GM20000 (cell line): ENCODE results near the gene DAGLA.

Source experiments
- DNase-seq: peaks from one replicate; pipeline ENCODE4 v3.0.0; 2012; ENCODE audit warnings: low spot score
- CTCF ChIP-seq: IDR thresholded peaks from 2 replicates; pipeline ENCODE4 v1.5.1; 2012; ENCODE audit warnings: mild to moderate bottlenecking, control low read depth; ENCODE audit errors: extremely low read depth, missing control alignments

Gene DAGLA

DNA sequence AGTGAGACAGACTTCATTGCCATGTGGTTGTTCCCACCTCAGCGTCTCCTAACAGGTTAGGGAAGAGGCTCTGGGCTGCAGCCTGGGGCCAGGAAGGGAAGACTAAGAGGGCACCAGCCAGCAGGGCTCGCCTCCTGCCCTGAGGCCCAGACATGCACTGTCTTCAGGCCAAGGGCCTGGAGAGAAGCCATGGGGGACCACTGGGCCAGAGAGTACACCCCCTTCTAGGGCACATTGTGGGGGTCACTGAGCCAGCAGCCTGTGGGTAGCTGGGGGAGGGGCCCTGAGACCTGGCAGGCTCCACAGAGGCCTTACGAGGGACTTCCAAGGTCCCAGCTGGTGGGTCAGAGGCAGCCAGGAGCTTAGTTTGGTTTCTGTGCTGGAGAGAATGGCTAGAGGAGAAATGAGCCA, 47.2 kb downstream of the DAGLA start:
- no peak for DNase-seq
- no peak for TF ChIP-seq CTCF

DNA sequence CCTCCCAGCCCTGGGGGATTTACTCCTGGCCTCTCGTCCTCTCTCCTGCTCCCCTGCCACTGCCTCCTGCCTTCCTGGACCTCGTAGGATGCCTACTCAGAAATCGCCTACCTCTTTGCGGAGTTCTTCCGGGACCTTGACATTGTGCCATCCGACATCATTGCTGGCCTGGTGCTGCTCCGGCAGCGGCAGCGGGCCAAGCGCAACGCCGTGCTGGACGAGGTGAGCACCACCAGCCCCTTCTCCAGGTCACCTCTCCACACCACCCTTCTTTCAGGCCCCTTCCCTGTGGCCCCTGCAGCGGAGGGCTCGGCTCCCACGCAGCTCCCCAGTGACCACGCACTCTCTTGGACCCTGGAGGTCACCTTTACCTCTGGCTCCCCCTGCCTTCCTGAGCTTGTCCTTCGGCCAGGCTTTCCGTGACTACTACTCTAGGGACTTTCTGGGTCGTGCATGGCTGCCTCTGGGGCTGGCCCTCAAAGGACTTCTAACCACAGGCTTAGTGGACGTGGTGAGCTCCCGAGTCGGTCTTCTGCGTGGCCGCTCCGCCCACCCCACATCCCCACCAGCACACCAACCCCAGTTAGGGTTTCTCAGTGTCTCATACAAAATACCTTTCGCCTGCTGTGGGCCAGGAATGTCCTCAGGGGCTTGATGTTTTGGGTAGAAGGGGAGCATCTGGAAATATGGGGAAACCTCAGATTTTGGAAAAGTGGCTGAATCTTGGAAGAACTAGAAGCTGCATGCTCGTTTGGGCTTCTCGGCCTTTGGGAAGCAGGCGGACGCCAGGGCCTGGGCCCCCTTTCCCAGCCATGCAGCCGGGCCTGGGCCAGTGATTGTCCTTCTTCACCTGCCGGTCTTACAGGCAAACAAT, 48.1 kb downstream of the DAGLA start:
- no peak for TF ChIP-seq CTCF
- peak; percentile 53 for DNase-seq

DNA sequence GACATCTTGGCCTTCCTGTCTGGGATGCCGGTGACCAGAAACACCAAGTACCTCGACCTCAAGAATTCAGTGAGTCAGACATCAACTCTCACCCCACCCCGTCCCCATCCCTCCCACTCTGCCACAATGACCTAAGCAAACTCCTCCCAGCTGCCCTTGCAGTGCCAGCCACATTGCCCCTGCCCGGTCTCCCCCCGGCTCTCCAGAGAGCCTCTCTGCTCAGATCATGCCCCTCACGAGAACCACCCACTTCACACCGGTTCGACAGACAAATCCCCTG, 48.7 kb downstream of the DAGLA start:
- peak; percentile 53 for DNase-seq
- no peak for TF ChIP-seq CTCF

- DNase-seq = no peak
These were observed 50.2 kb downstream of the DAGLA start for GRCh38 chr11:61730240-61730994.

DNA sequence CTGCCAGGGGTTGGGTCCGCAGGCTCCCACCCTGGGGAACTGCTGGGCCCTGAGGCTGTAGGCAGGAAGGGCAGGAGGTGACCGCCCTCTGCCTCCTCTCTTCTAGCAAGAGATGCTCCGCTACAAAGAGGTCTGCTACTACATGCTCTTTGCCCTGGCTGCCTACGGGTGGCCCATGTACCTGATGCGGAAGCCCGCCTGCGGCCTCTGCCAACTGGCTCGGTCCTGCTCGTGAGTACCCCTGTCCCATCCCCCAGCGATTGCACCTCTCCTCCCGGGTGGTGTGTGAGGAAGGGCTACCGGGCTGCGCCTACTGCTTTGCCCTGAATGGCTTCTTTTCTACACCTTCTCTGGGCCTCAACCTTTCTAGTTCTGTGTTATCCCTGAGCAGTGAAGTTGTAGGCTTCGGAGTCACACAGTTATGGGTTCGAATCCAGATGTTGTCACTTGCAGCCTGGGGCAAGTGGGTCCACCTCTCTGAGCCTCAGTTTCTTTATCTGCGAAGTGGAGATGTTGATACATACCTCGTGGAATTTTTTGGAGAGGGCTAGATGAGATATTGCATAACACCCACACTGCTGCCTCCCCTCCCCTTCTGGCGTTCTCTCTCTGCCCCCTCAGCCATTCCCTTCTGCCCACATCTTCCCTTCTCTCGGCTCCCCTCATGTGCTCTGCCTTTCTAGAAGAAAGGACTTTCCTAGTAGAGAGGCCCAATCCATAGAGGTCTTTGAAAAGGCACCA, 51.2 kb downstream of the DAGLA start:
- DNase-seq = no peak
- no peak for TF ChIP-seq CTCF

More at GRCh38 chr11:61730240-61730994, 50.2 kb downstream of the DAGLA start:
- TF ChIP-seq CTCF = no peak

DNA sequence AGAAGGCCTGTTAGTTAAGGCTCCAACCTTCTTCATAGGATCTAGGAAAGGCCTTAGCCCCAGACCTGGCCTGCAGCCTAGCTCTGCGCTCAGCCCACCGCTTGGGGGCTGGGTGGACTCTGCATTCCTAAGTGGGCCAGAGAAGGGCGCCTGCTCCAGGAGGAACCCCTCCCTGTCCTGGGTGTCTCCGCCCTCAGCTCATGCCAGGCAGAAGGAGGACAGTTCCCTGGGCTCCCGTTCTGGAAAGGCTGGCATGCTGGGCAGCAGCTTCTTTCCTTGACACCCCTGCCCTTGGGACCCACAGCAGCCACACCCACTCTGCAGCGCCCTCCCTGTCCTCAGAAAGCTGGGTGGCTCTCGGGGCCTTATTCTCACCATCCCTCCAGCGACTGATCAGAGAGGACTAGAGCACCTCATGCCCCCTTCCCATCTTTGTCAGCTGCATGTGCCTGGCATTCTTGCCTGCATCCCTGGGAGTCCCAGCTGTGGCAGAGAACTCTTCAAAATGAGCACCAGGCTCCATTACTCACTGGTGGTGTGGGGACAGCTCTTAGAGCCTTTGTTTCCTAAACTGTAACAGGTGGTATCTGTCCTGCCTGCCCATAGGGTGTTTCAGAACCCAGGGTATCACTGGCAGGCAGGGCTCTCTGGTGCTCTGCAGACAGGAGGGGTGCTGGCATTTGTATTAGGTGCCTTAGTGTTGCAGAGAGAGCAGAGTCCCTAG, 51.9 kb downstream of the DAGLA start:
- no peak for TF ChIP-seq CTCF
- no peak for DNase-seq
